ENCODE measurements around the gene GPAT3. TPM values are rescaled to one million over a fixed set of nuclear protein-coding genes. Genes with fewer than 3 reads are reported as not detected.
"Not testable (repeated sequence)": the region's sequence is repeated elsewhere in the genome, so short reads cannot be mapped to it uniquely, and the experiment has no call there.

Gene GPAT3
- total and polyA plus RNA-seq, 2 donors from 2014 or later: 11.4 to 25.3 TPM

GRCh38 chr4:83490876-83491450 lies 44.9 kb upstream of the GPAT3 start:
- intact Hi-C loops (cut with DNase I): no loop called here
- FAIRE-seq: no peak

GRCh38 chr4:83496085-83496917 lies 39.6 kb upstream of the GPAT3 start:
- H3K9ac ChIP-seq (ENCODE audit: low read length in 3 of 3); DNase-seq; H3K27ac ChIP-seq (ENCODE audit: low read depth in 2 of 2, low read length in 2 of 2); H3K9me3 ChIP-seq (ENCODE audit: control insufficient read depth in 2 of 3, insufficient read depth in 1 of 3, low read length in 3 of 3); H3K4me1 ChIP-seq (ENCODE audit: control insufficient read depth in 2 of 3, insufficient read depth in 2 of 3, low read depth in 1 of 3, low read length in 3 of 3); H3K36me3 ChIP-seq (ENCODE audit: control insufficient read depth in 2 of 3, insufficient read depth in 3 of 3, low read length in 3 of 3); FAIRE-seq; H3K4me3 ChIP-seq (ENCODE audit: low read length in 3 of 3); H3K27me3 ChIP-seq (ENCODE audit: control insufficient read depth, insufficient read depth, low read length); intact Hi-C loops (cut with DNase I): not testable (repeated sequence)

More at GRCh38 chr4:83490876-83491450, 44.9 kb upstream of the GPAT3 start:
- H3K9me3 ChIP-seq (ENCODE audit: control insufficient read depth in 2 of 3, insufficient read depth in 1 of 3, low read length in 3 of 3): no peaks in the 10 kb centered on the region
- H3K4me1 ChIP-seq (ENCODE audit: control insufficient read depth in 2 of 3, insufficient read depth in 2 of 3, low read depth in 1 of 3, low read length in 3 of 3): no peaks in the 10 kb centered on the region
- peak; percentile 68 for TF ChIP-seq CTCF (IDR thresholded peaks at IDR 0.05; ENCODE audit: borderline replicate concordance, extremely low read depth, insufficient read depth)
- H3K36me3 ChIP-seq (ENCODE audit: control insufficient read depth in 2 of 3, insufficient read depth in 3 of 3, low read length in 3 of 3): no peaks in the 10 kb centered on the region
- no peak overlapping the region for H3K4me3 ChIP-seq (ENCODE audit: low read length in 3 of 3)
- H3K27ac ChIP-seq (ENCODE audit: low read depth in 2 of 2, low read length in 2 of 2): no peak overlapping the region
- H3K9ac ChIP-seq (ENCODE audit: low read length in 3 of 3): no peak overlapping the region
- H3K27me3 ChIP-seq (ENCODE audit: control insufficient read depth, insufficient read depth, low read length): no peaks in the 10 kb centered on the region
- peak in 1 of 5 donors; percentile 32 for DNase-seq

GRCh38 chr4:83498187-83498586 lies 37.7 kb upstream of the GPAT3 start:
- Histone ChIP-seq H3K9me3 (ENCODE audit: control insufficient read depth in 2 of 3, insufficient read depth in 1 of 3, low read length in 3 of 3) (no peaks in the 10 kb centered on the region), H3K27ac (ENCODE audit: low read depth in 2 of 2, low read length in 2 of 2) (no peak overlapping the region), H3K4me1 (ENCODE audit: control insufficient read depth in 2 of 3, insufficient read depth in 2 of 3, low read depth in 1 of 3, low read length in 3 of 3) (no peaks in the 10 kb centered on the region), H3K36me3 (ENCODE audit: control insufficient read depth in 2 of 3, insufficient read depth in 3 of 3, low read length in 3 of 3) (no peaks in the 10 kb centered on the region), H3K4me3 (ENCODE audit: low read length in 3 of 3) (no peak overlapping the region), H3K27me3 (ENCODE audit: control insufficient read depth, insufficient read depth, low read length) (no peaks in the 10 kb centered on the region), H3K9ac (ENCODE audit: low read length in 3 of 3) (no peak overlapping the region)
- DNase-seq (no peak), FAIRE-seq (no peak)
- no peak for TF ChIP-seq CTCF (IDR thresholded peaks at IDR 0.05; ENCODE audit: borderline replicate concordance, extremely low read depth, insufficient read depth)
- intact Hi-C loops (cut with DNase I): no loop called here

GRCh38 chr4:83501671-83502070 lies 34.2 kb upstream of the GPAT3 start:
- H3K27me3 ChIP-seq (ENCODE audit: control insufficient read depth, insufficient read depth, low read length); H3K4me3 ChIP-seq (ENCODE audit: low read length in 3 of 3); H3K4me1 ChIP-seq (ENCODE audit: control insufficient read depth in 2 of 3, insufficient read depth in 2 of 3, low read depth in 1 of 3, low read length in 3 of 3); H3K9ac ChIP-seq (ENCODE audit: low read length in 3 of 3); H3K9me3 ChIP-seq (ENCODE audit: control insufficient read depth in 2 of 3, insufficient read depth in 1 of 3, low read length in 3 of 3); H3K27ac ChIP-seq (ENCODE audit: low read depth in 2 of 2, low read length in 2 of 2); H3K36me3 ChIP-seq (ENCODE audit: control insufficient read depth in 2 of 3, insufficient read depth in 3 of 3, low read length in 3 of 3); FAIRE-seq; intact Hi-C loops (cut with DNase I); DNase-seq: not testable (repeated sequence)
